Transverse colon (tissue), 3 donors: Measurements from ENCODE around the gene ZBTB7B.
A peak's percentile ranks its signal among the peaks of the same experiment; 100 is the strongest.

ENCODE experiments used
- CTCF ChIP-seq, 5 experiments: fragments of 200-600 bp in 3 of 5; fragments of 450-650 bp in 2 of 5; sonication (generic) in 3 of 5; IDR thresholded peaks; 1 replicate in 2 of 5; 2 replicates in 3 of 5; pipeline ENCODE4 v1.5.1; 2016 to 2017; ENCODE audit warnings: antibody characterized with exemption in 5 of 5, inconsistent platforms in 3 of 5, mild to moderate bottlenecking in 2 of 5, moderate library complexity in 1 of 5
- POLR2A ChIP-seq: fragments of 450-650 bp; IDR thresholded peaks from one replicate; pipeline ENCODE4 v1.6.1; 2016; ENCODE audit warnings: antibody characterized with exemption, mild to moderate bottlenecking, moderate library complexity

- TF ChIP-seq POLR2A = peak; percentile 90
- TF ChIP-seq CTCF (IDR thresholded peaks at IDR 0.05) = no peak
These were observed 61.0 kb downstream of the ZBTB7B start, which contains the start of gene EFNA4 for GRCh38 chr1:155063550-155064110.
